Endodermal cell (in vitro differentiated cells): Measurements from ENCODE around the gene STK16. TPM values are rescaled to one million over a fixed set of nuclear protein-coding genes. Genes with fewer than 3 reads are reported as not detected.

Experiments used
- DNase-seq: peaks from one replicate; pipeline ENCODE4 v3.0.0-alpha.2; 2017
- H3K27ac ChIP-seq: 2 replicates; pipeline ENCODE4 v1.5.1; 2013; ENCODE audit warnings: mild to moderate bottlenecking, low read depth, low read length, moderate library complexity
- H3K27me3 ChIP-seq: 2 replicates; pipeline ENCODE4 v1.6.1; 2013; ENCODE audit warnings: mild to moderate bottlenecking, low read length, moderate library complexity; ENCODE audit not compliant: insufficient read depth, control insufficient read depth, poor library complexity, severe bottlenecking
- H3K36me3 ChIP-seq: 2 replicates; pipeline ENCODE4 v1.7.0; 2013; ENCODE audit warnings: mild to moderate bottlenecking, low read length, moderate library complexity; ENCODE audit not compliant: control insufficient read depth, insufficient read depth
- H3K4me1 ChIP-seq: one replicate; pipeline ENCODE4 v1.7.0; 2013; ENCODE audit warnings: low read length; ENCODE audit not compliant: control insufficient read depth, insufficient read depth
- H3K4me3 ChIP-seq: 2 replicates; pipeline ENCODE4 v1.5.1; 2013; ENCODE audit warnings: mild to moderate bottlenecking, low read length, moderate library complexity
- H3K9ac ChIP-seq: 2 replicates; pipeline ENCODE4 v1.6.1; 2013; ENCODE audit warnings: mild to moderate bottlenecking, low read length, moderate library complexity; ENCODE audit not compliant: poor library complexity, severe bottlenecking; ENCODE audit errors: extremely low read depth
- H3K9me3 ChIP-seq: 2 replicates; pipeline ENCODE4 v1.6.1; 2013; ENCODE audit warnings: mild to moderate bottlenecking, low read length, moderate library complexity; ENCODE audit not compliant: control insufficient read depth
- H3K27ac Mint-ChIP-seq: 2 replicates; pipeline ENCODE4 v1.8.0; 2020; ENCODE audit warnings: mixed read lengths
- H3K27me3 Mint-ChIP-seq: 2 replicates; pipeline ENCODE4 v1.8.0; 2021; ENCODE audit warnings: mild to moderate bottlenecking, mixed read lengths; ENCODE audit not compliant: insufficient read depth
- H3K36me3 Mint-ChIP-seq: 2 replicates; pipeline ENCODE4 v1.8.0; 2020; ENCODE audit warnings: low read depth, mixed read lengths
- H3K4me1 Mint-ChIP-seq: 2 replicates; pipeline ENCODE4 v1.8.0; 2020; ENCODE audit warnings: mixed read lengths
- H3K4me3 Mint-ChIP-seq: 2 replicates; pipeline ENCODE4 v1.8.0; 2020; ENCODE audit warnings: mild to moderate bottlenecking, moderate library complexity, mixed read lengths
- H3K9me3 Mint-ChIP-seq: 2 replicates; pipeline ENCODE4 v1.8.0; 2020; ENCODE audit warnings: mild to moderate bottlenecking, mixed read lengths
- CTCF ChIP-seq: fragments of 200-600 bp; sonication (generic); conservative IDR thresholded peaks from 2 replicates; pipeline ENCODE4 v1.5.0; 2021; ENCODE audit warnings: antibody characterized with exemption, mild to moderate bottlenecking
- WGBS, 2 experiments: methylation state at CpG; one replicate each; pipeline versions ENCODE4 v1.1.5 to v1.1.7; 2013; ENCODE audit warnings: missing lambda C conversion rate in 2 of 2, mixed read lengths in 1 of 2; ENCODE audit not compliant: insufficient coverage in 1 of 2, insufficient read length in 1 of 2; 5-methylcytosine and 5-hydroxymethylcytosine counted together
- total RNA-seq, 2 donors: library from RNA; stranded (reverse); fragmentation: NEBNext Ultra II Directional in 1 of 2; extraction: Animal tissue kit (Norgen Biotek cat#: 25700) in 1 of 2; gene quantifications; 2 replicates in 1 of 2; 3 replicates in 1 of 2; pipeline ENCODE4 v1.2.1, GENCODE V29; 2021

The STK16 gene
- total RNA-seq, 2 donors from 2014 or later, result 27.3 to 37.7 TPM

- Mint-ChIP-seq H3K9me3 (no peaks in the 10 kb centered on the region), H3K27me3 (peaks cover 7% of the 10 kb centered on the region), H3K4me3 (peak overlapping the region; percentile 86), H3K27ac (no peak overlapping the region), H3K36me3 (peaks cover 5% of the 10 kb centered on the region), H3K4me1 (peaks cover 24% of the 10 kb centered on the region)
- Histone ChIP-seq H3K27ac (no peak overlapping the region), H3K27me3 (peaks cover 2% of the 10 kb centered on the region), H3K9me3 (no peaks in the 10 kb centered on the region), H3K4me3 (peak overlapping the region; percentile 92), H3K9ac (no peak overlapping the region), H3K4me1 (peaks cover 17% of the 10 kb centered on the region), H3K36me3 (peaks cover 14% of the 10 kb centered on the region)
- no peak for DNase-seq
- 97 to 100% methylated on average over 5 to 10 of the region's 10 CpGs for WGBS, 2 experiments
- TF ChIP-seq CTCF, result no peak
Observed at GRCh38 chr2:219246559-219246958, 1.3 kb downstream of the STK16 start.

DNA sequence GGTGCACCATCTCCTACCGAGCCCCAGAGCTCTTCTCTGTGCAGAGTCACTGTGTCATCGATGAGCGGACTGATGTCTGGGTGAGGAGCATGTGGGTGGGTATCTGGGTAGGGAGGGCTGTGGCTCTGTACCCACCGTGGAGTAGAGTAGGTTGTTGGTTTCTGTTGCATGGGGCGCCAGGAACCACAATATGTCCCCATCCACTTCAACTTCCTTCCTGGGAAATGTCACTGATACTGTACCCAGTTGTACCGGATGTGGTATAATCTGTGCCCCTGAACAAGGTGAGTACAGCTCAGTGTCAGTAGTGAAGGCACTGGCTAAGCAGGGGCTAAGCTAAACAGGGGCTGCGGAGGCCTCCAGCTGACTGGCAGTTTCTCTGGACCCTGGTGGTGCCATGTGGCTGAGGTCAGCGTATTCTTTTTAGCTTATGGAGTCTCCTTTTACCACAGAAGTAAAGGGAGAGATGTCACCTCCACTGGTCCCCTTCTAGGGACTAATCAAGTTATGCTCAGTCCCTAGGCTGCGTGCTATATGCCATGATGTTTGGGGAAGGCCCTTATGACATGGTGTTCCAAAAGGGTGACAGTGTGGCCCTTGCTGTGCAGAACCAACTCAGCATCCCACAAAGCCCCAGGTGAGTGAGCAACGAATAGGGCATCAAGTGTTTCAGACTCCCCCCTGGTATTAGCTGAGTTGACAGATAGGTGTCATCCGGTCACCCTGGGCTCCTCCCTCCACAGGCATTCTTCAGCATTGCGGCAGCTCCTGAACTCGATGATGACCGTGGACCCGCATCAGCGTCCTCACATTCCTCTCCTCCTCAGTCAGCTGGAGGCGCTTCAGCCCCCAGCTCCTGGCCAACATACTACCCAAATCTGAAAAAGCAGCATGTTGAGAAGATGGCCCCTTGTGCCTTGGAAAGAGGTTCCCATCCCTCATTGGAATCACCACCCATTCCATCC is 2.7 kb downstream of the STK16 start:
- DNase-seq, result peak; percentile 69
- H3K4me1 Mint-ChIP-seq, result peaks cover 28% of the 10 kb centered on the region

GRCh38 chr2:219248845-219249202 is 3.5 kb downstream of the STK16 start:
- Mint-ChIP-seq H3K27ac (peak overlapping the region; percentile 93), H3K27me3 (peaks cover 28% of the 10 kb centered on the region), H3K9me3 (no peaks in the 10 kb centered on the region), H3K4me1 (peaks cover 30% of the 10 kb centered on the region), H3K36me3 (peaks cover 5% of the 10 kb centered on the region), H3K4me3 (peak overlapping the region; percentile 42)
- TF ChIP-seq CTCF, result no peak
- Histone ChIP-seq H3K9me3 (no peaks in the 10 kb centered on the region), H3K4me1 (peaks cover 21% of the 10 kb centered on the region), H3K36me3 (peaks cover 14% of the 10 kb centered on the region), H3K4me3 (peak overlapping the region; percentile 17), H3K27me3 (peaks cover 24% of the 10 kb centered on the region), H3K9ac (no peak overlapping the region), H3K27ac (no peak overlapping the region)
- WGBS, 2 experiments, result 98% methylated on average over 2 of the region's 2 CpGs; no CpG with 5 or more reads in 1 of the 2 experiments
- DNase-seq, result no peak

More for the DNA sequence above, 2.7 kb downstream of the STK16 start:
- H3K4me1 ChIP-seq, result peaks cover 21% of the 10 kb centered on the region
- H3K9ac ChIP-seq, result no peak overlapping the region
- Mint-ChIP-seq H3K9me3 (no peaks in the 10 kb centered on the region), H3K36me3 (peaks cover 5% of the 10 kb centered on the region), H3K27me3 (peaks cover 21% of the 10 kb centered on the region), H3K4me3 (peak overlapping the region; percentile 42), H3K27ac (peak overlapping the region; percentile 93)
- no peak overlapping the region for H3K4me3 ChIP-seq
- WGBS, 2 experiments, result 92 to 93% methylated on average over 12 to 17 of the region's 17 CpGs
- H3K27ac ChIP-seq, result no peak overlapping the region
- H3K36me3 ChIP-seq, result peaks cover 14% of the 10 kb centered on the region
- H3K9me3 ChIP-seq, result no peaks in the 10 kb centered on the region
- TF ChIP-seq CTCF, result peak; percentile 12
- H3K27me3 ChIP-seq, result peaks cover 16% of the 10 kb centered on the region
